ENCODE data around the gene IBA57. TPM values are rescaled to one million over a fixed set of nuclear protein-coding genes. Genes with fewer than 3 reads are reported as not detected.

Gene IBA57
- total RNA-seq, 1 donor from 2014 or later = 55.6 TPM

DNA sequence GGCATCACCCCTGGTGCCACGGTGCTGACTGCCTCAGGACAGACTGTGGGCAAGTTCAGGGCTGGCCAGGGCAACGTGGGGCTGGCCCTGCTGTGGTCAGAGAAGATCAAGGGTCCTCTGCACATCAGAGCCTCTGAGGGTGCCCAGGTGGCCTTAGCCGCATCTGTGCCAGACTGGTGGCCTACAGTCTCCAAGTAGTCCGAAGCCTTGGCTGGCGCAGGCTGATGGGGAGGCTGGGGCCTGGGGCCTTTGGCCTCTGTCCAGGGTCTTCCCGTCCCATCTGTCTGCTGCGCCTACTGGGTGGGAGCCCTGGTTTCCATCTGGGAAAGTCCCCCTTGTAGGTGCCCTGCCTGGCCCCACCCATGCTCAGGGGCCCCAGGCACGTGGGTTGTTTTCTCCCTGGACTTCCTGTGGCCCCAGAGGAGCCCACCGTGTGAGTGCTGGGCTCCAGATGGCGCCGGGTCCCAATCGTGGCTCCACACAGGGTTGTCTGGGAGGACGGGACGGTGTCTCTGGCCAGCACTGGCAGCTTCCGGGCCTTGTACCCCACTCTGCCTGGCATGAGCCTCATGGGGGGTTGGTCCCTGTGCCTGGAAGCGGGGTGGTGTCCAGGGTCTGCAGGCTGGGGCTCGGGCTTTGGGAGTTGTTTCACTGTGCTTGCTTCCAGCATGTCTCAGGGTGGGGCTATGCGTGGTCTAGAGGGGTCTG, 9.9 kb downstream of the IBA57 start:
- no peak overlapping the region for H3K4me3 ChIP-seq
- H3K36me3 ChIP-seq = peaks cover 7 to 12% of the 10 kb centered on the region in 2 donors
- TF ChIP-seq CTCF (IDR thresholded peaks at IDR 0.05) = no peak
- intact Hi-C loops (cut with DNase I) = no loop called here
- no peaks in the 10 kb centered on the region for H3K9me3 ChIP-seq
- H3K27me3 ChIP-seq = no peaks in the 10 kb centered on the region
- no peak for DNase-seq (ENCODE audit: low spot score in 2 of 2)
- no peaks in the 10 kb centered on the region for H3K4me1 ChIP-seq
- no peak overlapping the region for H3K27ac ChIP-seq

DNA sequence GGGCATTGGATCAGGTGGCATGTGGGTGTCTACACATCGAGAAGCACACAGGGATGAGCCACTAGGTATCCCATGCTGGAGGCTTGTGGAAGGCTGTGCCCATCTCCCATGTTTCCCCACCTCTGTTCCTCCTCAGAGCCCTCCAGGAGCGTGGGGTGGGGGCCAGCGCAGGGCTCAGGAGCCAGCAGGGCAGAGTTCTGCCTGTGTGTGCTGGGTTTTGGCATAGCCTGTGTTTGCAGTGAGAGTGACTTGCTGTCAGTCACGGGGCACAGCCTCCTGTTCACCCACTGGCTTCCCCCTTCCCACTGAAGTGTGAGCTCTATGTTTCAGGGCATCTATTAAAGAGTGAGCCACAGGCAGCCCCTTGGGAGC, 10.4 kb downstream of the IBA57 start:
- Histone ChIP-seq H3K36me3 (peaks cover 7 to 12% of the 10 kb centered on the region in 2 donors), H3K4me1 (no peaks in the 10 kb centered on the region), H3K27ac (no peak overlapping the region), H3K4me3 (no peak overlapping the region), H3K9me3 (no peaks in the 10 kb centered on the region), H3K27me3 (no peaks in the 10 kb centered on the region)
- no peak for DNase-seq (ENCODE audit: low spot score in 2 of 2)
- no peak for TF ChIP-seq CTCF (IDR thresholded peaks at IDR 0.05)
- intact Hi-C loops (cut with DNase I) = no loop called here

DNA sequence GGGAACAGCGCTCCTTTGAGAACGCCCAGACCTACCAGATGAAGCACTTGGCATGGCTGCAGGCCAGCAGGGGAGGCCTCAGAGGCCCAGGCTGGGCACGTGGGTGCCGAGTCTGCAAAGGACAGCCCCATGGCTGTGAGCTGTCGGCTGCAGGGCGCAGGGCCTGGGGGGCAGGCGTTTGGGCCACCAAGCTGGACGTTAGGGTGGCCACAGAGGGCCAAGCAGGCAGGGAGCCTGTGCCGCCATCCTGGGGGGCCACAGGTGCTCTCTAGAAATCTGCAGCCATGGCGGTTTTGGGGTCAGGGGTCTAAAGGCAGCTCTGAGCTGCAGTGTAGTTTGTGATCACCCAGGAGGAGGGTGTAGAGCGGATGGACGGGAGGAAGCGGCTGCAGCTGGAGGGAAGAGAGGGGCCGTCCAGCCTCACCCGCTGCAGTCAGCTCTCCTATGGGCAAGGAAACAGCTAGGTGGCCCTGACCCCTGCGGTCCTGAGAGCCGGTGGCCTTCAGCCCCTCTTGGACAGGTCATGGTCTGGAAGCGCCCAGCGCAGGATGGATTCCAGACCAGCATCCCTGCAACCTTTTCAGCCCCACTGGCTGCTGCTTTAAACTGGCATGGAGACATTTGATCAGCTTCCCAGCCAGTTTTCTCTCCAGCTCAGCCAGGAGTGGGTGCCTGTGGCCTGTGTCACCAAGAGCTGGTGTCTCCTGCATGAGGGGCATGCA, 11.0 kb downstream of the IBA57 start:
- intact Hi-C loops (cut with DNase I) = no loop called here
- no peak for TF ChIP-seq CTCF (IDR thresholded peaks at IDR 0.05)
- no peak for DNase-seq (ENCODE audit: low spot score in 2 of 2)
- Histone ChIP-seq H3K27ac (no peak overlapping the region), H3K4me3 (no peak overlapping the region), H3K9me3 (no peaks in the 10 kb centered on the region), H3K36me3 (peaks cover 7 to 12% of the 10 kb centered on the region in 2 donors), H3K4me1 (no peaks in the 10 kb centered on the region), H3K27me3 (no peaks in the 10 kb centered on the region)

DNA sequence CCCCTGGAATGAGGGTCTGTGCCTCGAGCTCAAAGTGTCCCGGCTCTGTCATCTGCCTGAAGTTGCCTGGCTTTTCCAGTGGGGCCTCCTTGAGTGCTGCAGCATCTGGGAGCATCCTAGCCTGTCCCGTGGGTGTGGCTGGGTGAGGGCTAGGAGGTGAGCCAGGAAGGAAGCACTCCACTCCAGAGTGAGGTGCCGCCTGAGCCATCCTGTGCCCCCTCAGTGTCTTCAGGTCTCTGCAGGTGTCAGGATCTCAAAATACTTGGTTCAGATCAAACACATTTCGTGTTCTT, 11.5 kb downstream of the IBA57 start:
- Histone ChIP-seq H3K4me3 (no peak overlapping the region), H3K27me3 (no peaks in the 10 kb centered on the region), H3K36me3 (peaks cover 7 to 12% of the 10 kb centered on the region in 2 donors), H3K9me3 (no peaks in the 10 kb centered on the region), H3K4me1 (no peaks in the 10 kb centered on the region), H3K27ac (no peak overlapping the region)
- no peak for DNase-seq (ENCODE audit: low spot score in 2 of 2)
- intact Hi-C loops (cut with DNase I) = no loop called here
- no peak for TF ChIP-seq CTCF (IDR thresholded peaks at IDR 0.05)

DNA sequence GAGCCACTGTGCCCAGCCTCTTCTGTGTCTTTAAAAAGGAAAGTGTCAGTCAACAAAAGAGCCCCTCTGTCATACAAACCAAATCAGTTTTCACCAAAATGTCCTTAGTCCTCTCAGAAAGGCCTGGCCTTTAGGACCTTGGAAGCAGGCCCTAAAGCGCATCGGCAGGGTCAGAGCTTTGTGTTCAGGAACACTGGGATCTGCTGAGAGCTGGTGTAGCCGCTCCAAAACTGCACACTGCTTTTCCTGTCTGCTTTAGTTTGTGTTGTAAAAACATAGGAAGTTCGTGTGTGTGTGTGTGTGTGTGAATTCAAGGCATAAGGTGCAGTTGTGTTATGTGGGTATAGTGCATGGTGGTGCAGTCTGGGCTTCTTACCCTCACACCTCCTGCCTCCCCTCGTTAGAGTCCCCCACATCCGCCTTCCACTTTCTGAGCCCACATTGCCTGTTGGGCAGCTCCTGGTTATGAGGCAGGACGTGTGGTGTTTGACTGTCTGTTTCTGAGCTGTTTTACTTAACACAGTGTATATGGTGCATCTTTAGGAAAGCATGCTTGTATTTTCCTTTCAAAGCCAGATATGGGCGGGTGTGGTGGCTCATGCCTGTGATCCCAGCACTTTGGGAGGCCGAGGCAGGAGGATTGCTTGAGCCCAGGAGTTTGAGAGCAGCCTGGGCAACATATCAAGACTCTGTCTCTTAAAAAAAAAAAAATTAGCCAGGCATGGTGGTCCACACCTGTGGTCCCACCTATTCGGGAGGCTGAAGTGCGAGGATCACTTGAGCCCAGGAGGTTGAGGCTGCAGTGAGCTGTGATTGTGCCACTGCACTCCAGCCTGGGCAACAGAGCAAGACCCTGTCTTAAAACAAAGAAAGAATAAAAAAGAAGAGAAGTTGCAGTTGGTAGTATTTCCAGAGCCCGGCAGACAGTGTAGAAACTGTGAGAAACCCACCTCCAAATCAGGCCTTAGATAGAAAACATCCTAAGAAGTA, 12.4 kb downstream of the IBA57 start:
- Histone ChIP-seq H3K4me1 (no peaks in the 10 kb centered on the region), H3K9me3 (no peaks in the 10 kb centered on the region), H3K4me3 (no peak overlapping the region), H3K36me3 (peaks cover 7 to 12% of the 10 kb centered on the region in 2 donors), H3K27me3 (no peaks in the 10 kb centered on the region), H3K27ac (no peak overlapping the region)
- TF ChIP-seq CTCF (IDR thresholded peaks at IDR 0.05) = no peak
- no peak for DNase-seq (ENCODE audit: low spot score in 2 of 2)
- intact Hi-C loops (cut with DNase I) = no loop called here
